ENCODE data around the gene ASPSCR1. TPM values are rescaled to one million over a fixed set of nuclear protein-coding genes. Genes with fewer than 3 reads are reported as not detected.

The ASPSCR1 gene
- total and polyA plus RNA-seq, 2 of the 13 experiments (the other 11 are each of a cell fraction or from before 2014, with no cell fraction given), result 274 to 314 TPM

DNA sequence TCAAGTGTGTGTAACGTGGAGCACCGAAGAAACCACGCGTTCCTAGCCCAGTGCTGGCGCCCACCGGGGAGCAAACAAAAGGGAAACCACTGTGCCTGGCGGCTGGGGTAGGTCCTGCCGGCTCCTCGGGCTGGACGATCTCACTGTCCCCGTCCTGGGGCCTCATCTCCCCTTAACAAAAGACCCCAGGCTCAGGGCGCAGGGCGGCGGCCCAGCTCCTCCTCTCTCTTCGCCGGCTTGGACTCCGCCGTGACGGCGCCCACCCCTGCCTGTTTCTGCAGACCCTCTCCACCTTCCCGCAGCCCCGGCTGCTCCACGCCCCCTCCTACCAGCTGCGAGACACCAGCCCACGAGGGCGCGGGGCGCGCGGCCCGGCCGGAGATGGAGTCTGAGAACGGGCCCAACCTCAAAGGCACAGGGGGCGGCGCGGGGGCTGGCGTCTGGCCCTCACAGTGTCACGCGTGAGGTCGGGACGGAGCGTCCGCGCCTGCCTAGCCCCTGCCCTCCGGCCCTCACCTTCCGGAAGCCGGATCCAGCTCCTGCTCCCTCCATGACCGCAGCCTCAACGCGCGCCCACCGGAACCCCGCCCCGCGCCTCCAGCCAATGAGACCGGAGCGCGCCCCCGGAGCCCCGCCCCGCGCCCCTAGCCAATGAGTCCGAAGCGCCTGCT, 45.0 kb downstream of the ASPSCR1 start, which contains the start of gene CENPX (continued):
- TF ChIP-seq, protein P1, sequence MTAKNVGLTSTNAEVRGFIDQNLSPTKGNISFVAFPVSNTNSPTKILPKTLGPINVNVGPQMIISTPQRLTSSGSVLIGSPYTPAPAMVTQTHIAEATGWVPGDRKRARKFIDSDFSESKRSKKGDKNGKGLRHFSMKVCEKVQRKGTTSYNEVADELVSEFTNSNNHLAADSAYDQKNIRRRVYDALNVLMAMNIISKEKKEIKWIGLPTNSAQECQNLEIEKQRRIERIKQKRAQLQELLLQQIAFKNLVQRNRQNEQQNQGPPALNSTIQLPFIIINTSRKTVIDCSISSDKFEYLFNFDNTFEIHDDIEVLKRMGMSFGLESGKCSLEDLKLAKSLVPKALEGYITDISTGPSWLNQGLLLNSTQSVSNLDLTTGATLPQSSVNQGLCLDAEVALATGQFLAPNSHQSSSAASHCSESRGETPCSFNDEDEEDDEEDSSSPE (CRISPR knock-in tag; IDR thresholded peaks at IDR 0.05), result no peak
- peak; percentile 56 for TF ChIP-seq ZEB1 (IDR thresholded peaks at IDR 0.05; ENCODE audit: insufficient replicate concordance, low read depth)
- peak; percentile 69; the same call in 1 of the 2 replicates for TF ChIP-seq NKX3-1 (CRISPR knock-in tag; IDR thresholded peaks at IDR 0.05)
- TF ChIP-seq, protein P2, sequence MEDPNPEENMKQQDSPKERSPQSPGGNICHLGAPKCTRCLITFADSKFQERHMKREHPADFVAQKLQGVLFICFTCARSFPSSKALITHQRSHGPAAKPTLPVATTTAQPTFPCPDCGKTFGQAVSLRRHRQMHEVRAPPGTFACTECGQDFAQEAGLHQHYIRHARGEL (CRISPR knock-in tag; IDR thresholded peaks at IDR 0.05), result 0 out of 2 replicates have a peak, but pooled peaks have one; percentile 62
- peak; percentile 95 for TF ChIP-seq MEIS1 (CRISPR knock-in tag; IDR thresholded peaks at IDR 0.05; ENCODE audit: borderline replicate concordance)
- TF ChIP-seq ZNF335 (CRISPR knock-in tag; IDR thresholded peaks at IDR 0.05), result no peak; the same call in 1 of the 2 replicates
- TF ChIP-seq SOX5 (CRISPR knock-in tag; IDR thresholded peaks at IDR 0.05; ENCODE audit: borderline replicate concordance), result 0 out of 2 replicates have a peak, but pooled peaks have one; percentile 8
- TF ChIP-seq ZNF543 (CRISPR knock-in tag; IDR thresholded peaks at IDR 0.05), result peak; percentile 90; the same call in 1 of the 2 replicates
- TF ChIP-seq ZNF891 (CRISPR knock-in tag; IDR thresholded peaks at IDR 0.05), result peak; percentile 91
- peak; percentile 27; the same call in 1 of the 2 replicates for TF ChIP-seq ZNF766 (CRISPR knock-in tag; IDR thresholded peaks at IDR 0.05; ENCODE audit: borderline replicate concordance)
- no peak for TF ChIP-seq NFIC (IDR thresholded peaks at IDR 0.05; ENCODE audit: low read length)
- TF ChIP-seq, protein P3, sequence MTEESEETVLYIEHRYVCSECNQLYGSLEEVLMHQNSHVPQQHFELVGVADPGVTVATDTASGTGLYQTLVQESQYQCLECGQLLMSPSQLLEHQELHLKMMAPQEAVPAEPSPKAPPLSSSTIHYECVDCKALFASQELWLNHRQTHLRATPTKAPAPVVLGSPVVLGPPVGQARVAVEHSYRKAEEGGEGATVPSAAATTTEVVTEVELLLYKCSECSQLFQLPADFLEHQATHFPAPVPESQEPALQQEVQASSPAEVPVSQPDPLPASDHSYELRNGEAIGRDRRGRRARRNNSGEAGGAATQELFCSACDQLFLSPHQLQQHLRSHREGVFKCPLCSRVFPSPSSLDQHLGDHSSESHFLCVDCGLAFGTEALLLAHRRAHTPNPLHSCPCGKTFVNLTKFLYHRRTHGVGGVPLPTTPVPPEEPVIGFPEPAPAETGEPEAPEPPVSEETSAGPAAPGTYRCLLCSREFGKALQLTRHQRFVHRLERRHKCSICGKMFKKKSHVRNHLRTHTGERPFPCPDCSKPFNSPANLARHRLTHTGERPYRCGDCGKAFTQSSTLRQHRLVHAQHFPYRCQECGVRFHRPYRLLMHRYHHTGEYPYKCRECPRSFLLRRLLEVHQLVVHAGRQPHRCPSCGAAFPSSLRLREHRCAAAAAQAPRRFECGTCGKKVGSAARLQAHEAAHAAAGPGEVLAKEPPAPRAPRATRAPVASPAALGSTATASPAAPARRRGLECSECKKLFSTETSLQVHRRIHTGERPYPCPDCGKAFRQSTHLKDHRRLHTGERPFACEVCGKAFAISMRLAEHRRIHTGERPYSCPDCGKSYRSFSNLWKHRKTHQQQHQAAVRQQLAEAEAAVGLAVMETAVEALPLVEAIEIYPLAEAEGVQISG (CRISPR knock-in tag; IDR thresholded peaks at IDR 0.05), result peak; percentile 72; the same call in 1 of the 2 replicates
- TF ChIP-seq ZNF746 (CRISPR knock-in tag; IDR thresholded peaks at IDR 0.05), result peak; percentile 43; the same call in 1 of the 2 replicates
- TF ChIP-seq, protein P4, sequence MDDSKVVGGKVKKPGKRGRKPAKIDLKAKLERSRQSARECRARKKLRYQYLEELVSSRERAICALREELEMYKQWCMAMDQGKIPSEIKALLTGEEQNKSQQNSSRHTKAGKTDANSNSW (CRISPR knock-in tag; IDR thresholded peaks at IDR 0.05; ENCODE audit: borderline replicate concordance), result 0 out of 2 replicates have a peak, but pooled peaks have one; percentile 8
- TF ChIP-seq ZNF101 (CRISPR knock-in tag; IDR thresholded peaks at IDR 0.05; ENCODE audit: borderline replicate concordance, low read depth), result peak; percentile 68; the same call in 1 of the 2 replicates
- TF ChIP-seq ZNF619 (CRISPR knock-in tag; IDR thresholded peaks at IDR 0.05), result 0 out of 2 replicates have a peak, but pooled peaks have one; percentile 69
- no peak for TF ChIP-seq ERF (CRISPR knock-in tag; IDR thresholded peaks at IDR 0.05)
- 0 out of 2 replicates have a peak, but pooled peaks have one; percentile 45 for TF ChIP-seq ZNF567 (CRISPR knock-in tag; IDR thresholded peaks at IDR 0.05; ENCODE audit: borderline replicate concordance)
- TF ChIP-seq, protein P5, sequence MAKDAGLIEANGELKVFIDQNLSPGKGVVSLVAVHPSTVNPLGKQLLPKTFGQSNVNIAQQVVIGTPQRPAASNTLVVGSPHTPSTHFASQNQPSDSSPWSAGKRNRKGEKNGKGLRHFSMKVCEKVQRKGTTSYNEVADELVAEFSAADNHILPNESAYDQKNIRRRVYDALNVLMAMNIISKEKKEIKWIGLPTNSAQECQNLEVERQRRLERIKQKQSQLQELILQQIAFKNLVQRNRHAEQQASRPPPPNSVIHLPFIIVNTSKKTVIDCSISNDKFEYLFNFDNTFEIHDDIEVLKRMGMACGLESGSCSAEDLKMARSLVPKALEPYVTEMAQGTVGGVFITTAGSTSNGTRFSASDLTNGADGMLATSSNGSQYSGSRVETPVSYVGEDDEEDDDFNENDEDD (CRISPR knock-in tag; IDR thresholded peaks at IDR 0.05; ENCODE audit: borderline replicate concordance), result no peak
- TF ChIP-seq TBP (CRISPR knock-in tag; IDR thresholded peaks at IDR 0.05), result no peak
